Right lobe of liver (tissue), 4 donors: ENCODE results near the gene PNMA8C.
"Not testable (repeated sequence)": the region's sequence is repeated elsewhere in the genome, so short reads cannot be mapped to it uniquely, and the experiment has no call there.

ENCODE experiments used
- POLR2A ChIP-seq: fragments of 450-650 bp; IDR thresholded peaks from one replicate; pipeline ENCODE4 v1.6.1; 2017; ENCODE audit warnings: antibody characterized with exemption, mild to moderate bottlenecking
- TF ChIP-seq, protein P1 (sequence below), 4 donors: fragments of 200-600 bp in 3 of 4; fragments of 450-650 bp in 1 of 4; IDR thresholded peaks; one replicate each; pipeline versions ENCODE4 v1.5.1 to v1.8.0; 2016 to 2022; ENCODE audit warnings: antibody characterized with exemption in 4 of 4, mild to moderate bottlenecking in 2 of 4
- donor health status: DM: no; HTN: no; CAD: no.
- donor health status: DM: no; HTN: no; CAD: no.
- donor health status: DM: no; HTN: yes; CAD: no.

DNA sequence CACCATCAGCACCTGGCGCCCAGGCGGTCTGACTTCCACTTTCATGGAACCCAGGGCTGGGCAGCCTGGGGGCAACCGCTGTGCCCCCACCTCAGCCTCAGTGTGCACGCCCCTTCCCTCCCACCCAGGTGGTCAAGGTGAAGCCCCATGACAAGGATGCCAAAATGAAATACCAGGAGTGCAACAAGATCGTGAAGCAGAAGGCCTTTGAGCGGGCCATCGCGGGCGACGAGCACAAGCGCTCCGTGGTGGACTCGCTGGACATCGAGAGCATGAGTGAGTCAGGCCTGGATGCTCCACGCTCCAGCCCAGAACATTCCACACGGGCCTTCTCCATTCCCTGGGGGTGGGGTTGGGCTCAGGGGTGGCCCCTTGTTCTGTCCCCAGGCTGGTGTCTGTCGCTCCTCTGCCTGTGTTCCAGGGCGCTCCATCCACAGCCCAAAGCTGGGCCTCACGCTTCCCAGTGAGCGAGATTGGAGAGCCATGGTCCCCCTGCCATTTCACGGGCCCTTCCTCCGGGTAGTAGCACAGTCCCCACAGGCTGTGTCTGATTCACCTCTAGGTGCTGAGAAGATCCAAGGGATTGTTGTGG, 53.2 kb downstream of the PNMA8C start:
- TF ChIP-seq, protein P1, sequence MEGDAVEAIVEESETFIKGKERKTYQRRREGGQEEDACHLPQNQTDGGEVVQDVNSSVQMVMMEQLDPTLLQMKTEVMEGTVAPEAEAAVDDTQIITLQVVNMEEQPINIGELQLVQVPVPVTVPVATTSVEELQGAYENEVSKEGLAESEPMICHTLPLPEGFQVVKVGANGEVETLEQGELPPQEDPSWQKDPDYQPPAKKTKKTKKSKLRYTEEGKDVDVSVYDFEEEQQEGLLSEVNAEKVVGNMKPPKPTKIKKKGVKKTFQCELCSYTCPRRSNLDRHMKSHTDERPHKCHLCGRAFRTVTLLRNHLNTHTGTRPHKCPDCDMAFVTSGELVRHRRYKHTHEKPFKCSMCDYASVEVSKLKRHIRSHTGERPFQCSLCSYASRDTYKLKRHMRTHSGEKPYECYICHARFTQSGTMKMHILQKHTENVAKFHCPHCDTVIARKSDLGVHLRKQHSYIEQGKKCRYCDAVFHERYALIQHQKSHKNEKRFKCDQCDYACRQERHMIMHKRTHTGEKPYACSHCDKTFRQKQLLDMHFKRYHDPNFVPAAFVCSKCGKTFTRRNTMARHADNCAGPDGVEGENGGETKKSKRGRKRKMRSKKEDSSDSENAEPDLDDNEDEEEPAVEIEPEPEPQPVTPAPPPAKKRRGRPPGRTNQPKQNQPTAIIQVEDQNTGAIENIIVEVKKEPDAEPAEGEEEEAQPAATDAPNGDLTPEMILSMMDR (IDR thresholded peaks at IDR 0.05): not testable (repeated sequence)
- TF ChIP-seq POLR2A: not testable (repeated sequence)
